Vagina (tissue), 2 donors: Measurements from ENCODE around the gene DKK3. TPM values are rescaled to one million over a fixed set of nuclear protein-coding genes. Genes with fewer than 3 reads are reported as not detected.

Source experiments
- DNase-seq, 2 donors: peaks; one replicate each; pipeline ENCODE4 v3.0.0-alpha.2; 2017; ENCODE audit errors: extremely low spot score in 2 of 2
- H3K27ac ChIP-seq: fragments of 200-600 bp; sonication (generic); one replicate; pipeline ENCODE4 v1.5.1; 2019
- H3K27me3 ChIP-seq: fragments of 200-600 bp; sonication (generic); one replicate; pipeline ENCODE4 v1.5.1; 2019
- H3K36me3 ChIP-seq, 2 donors: fragments of 200-600 bp; sonication (generic); one replicate each; pipeline ENCODE4 v1.5.1; 2017 to 2019
- H3K4me1 ChIP-seq: fragments of 200-600 bp; sonication (generic); one replicate; pipeline ENCODE4 v1.5.1; 2019
- H3K4me3 ChIP-seq, 2 donors: fragments of 200-600 bp; sonication (generic); 1 replicate in 1 of 2; 2 replicates in 1 of 2; pipeline ENCODE4 v1.5.1; 2016 to 2019
- H3K9me3 ChIP-seq: fragments of 200-600 bp; sonication (generic); one replicate; pipeline ENCODE4 v1.5.1; 2019
- POLR2A ChIP-seq, 2 donors: fragments of 450-650 bp; IDR thresholded peaks; one replicate each; pipeline ENCODE4 v1.6.1; 2017; ENCODE audit warnings: antibody characterized with exemption in 2 of 2, mild to moderate bottlenecking in 2 of 2, moderate library complexity in 2 of 2
- POLR2AphosphoS5 ChIP-seq, 2 donors: sonication (generic); formaldehyde crosslinking; IDR thresholded peaks; one replicate each; pipeline ENCODE4 v1.9.0; 2017; ENCODE audit warnings: antibody characterized with exemption in 2 of 2, mild to moderate bottlenecking in 2 of 2, low read depth in 1 of 2; ENCODE audit not compliant: insufficient read depth in 1 of 2
- intact Hi-C: fragments of 100-400 bp; cut with DNase I; formaldehyde crosslinking; loops from one replicate; pipeline ENCODE4 v1.15.1; 2023
- total RNA-seq: library from RNA; depleted of rRNA; stranded (reverse); fragments of >200 nt; gene quantifications from one replicate; pipeline ENCODE4 v1.2.3, GENCODE V29; 2016
- TF ChIP-seq, protein P1 (sequence below), 3 experiments: fragments of 450-650 bp in 2 of 3; fragments of 200-600 bp in 1 of 3; sonication (generic) in 1 of 3; IDR thresholded peaks; one replicate each; pipeline ENCODE4 v1.5.1; 2017 to 2019; ENCODE audit warnings: antibody characterized with exemption in 3 of 3, mild to moderate bottlenecking in 2 of 3, moderate library complexity in 2 of 3

The DKK3 gene
- total RNA-seq, 1 donor from 2014 or later = 110 TPM

GRCh38 chr11:11983427-11983826, 25.0 kb downstream of the DKK3 start:
- H3K4me1 ChIP-seq = peaks cover 39% of the 10 kb centered on the region
- no peaks in the 10 kb centered on the region for H3K36me3 ChIP-seq
- no peaks in the 10 kb centered on the region for H3K9me3 ChIP-seq
- TF ChIP-seq, protein P1, sequence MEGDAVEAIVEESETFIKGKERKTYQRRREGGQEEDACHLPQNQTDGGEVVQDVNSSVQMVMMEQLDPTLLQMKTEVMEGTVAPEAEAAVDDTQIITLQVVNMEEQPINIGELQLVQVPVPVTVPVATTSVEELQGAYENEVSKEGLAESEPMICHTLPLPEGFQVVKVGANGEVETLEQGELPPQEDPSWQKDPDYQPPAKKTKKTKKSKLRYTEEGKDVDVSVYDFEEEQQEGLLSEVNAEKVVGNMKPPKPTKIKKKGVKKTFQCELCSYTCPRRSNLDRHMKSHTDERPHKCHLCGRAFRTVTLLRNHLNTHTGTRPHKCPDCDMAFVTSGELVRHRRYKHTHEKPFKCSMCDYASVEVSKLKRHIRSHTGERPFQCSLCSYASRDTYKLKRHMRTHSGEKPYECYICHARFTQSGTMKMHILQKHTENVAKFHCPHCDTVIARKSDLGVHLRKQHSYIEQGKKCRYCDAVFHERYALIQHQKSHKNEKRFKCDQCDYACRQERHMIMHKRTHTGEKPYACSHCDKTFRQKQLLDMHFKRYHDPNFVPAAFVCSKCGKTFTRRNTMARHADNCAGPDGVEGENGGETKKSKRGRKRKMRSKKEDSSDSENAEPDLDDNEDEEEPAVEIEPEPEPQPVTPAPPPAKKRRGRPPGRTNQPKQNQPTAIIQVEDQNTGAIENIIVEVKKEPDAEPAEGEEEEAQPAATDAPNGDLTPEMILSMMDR (IDR thresholded peaks at IDR 0.05) = no peak
- no peak for TF ChIP-seq POLR2AphosphoS5 (IDR thresholded peaks at IDR 0.05; ENCODE audit: insufficient read depth in 1 of 2, low read depth in 1 of 2)
- TF ChIP-seq POLR2A (IDR thresholded peaks at IDR 0.05) = no peak
- intact Hi-C loops = no loop called here
- no peak overlapping the region for H3K4me3 ChIP-seq
- no peaks in the 10 kb centered on the region for H3K27me3 ChIP-seq
- no peak for DNase-seq
- H3K27ac ChIP-seq = peak overlapping the region; percentile 52

DNA sequence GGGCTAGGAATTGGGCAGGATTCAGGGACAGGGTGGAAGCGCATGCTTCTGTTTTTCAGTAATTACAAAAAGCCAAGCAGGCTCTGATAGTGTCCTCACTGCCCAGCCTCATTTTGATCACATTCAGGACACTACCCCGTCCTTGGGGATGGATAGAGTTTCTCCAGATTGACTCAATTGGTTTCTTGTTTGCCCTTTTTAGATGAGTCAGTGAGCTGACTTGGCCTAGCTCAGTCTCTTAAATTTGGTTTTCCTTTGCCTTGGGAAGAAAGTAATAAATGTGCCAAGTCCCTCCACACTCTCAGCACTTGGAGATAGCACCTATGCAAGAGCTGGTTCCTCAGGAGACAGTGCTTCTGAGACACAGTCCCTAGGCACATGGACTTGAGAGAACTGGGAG, 25.5 kb downstream of the DKK3 start:
- intact Hi-C loops = no loop called here

DNA sequence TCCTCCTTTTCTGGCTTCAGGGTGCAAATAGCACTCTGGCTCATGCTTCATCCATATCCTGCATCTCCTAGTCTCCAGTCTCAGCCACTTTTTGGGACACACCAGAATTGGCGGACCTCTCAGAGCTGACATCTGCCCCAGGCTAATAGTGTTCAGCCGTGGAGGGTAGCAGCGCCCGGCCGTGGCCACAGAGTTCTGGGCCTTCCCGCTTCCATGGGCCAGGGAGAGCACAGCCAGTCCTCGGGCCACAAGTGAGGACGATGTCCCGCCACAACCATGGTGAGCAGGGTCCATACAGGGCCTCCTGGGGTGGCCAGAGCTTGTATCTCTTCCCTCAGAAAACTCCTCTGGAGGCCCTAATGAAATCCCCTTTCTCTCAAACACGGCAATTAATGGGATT, 26.0 kb downstream of the DKK3 start:
- no peak for DNase-seq
- intact Hi-C loops = no loop called here

More for the DNA sequence above, 25.5 kb downstream of the DKK3 start:
- no peak overlapping the region for H3K4me3 ChIP-seq
- H3K27ac ChIP-seq = peak overlapping the region; percentile 52
- no peaks in the 10 kb centered on the region for H3K27me3 ChIP-seq
- H3K9me3 ChIP-seq = no peaks in the 10 kb centered on the region
- no peak for DNase-seq
- TF ChIP-seq POLR2A (IDR thresholded peaks at IDR 0.05) (no peak), POLR2AphosphoS5 (IDR thresholded peaks at IDR 0.05; ENCODE audit: insufficient read depth in 1 of 2, low read depth in 1 of 2) (no peak)
- TF ChIP-seq, protein P1 (IDR thresholded peaks at IDR 0.05) = no peak
- H3K4me1 ChIP-seq = peaks cover 42% of the 10 kb centered on the region
- H3K36me3 ChIP-seq = no peaks in the 10 kb centered on the region

GRCh38 chr11:11981840-11982239, 26.6 kb downstream of the DKK3 start:
- Histone ChIP-seq H3K4me3 (no peak overlapping the region), H3K9me3 (no peaks in the 10 kb centered on the region), H3K36me3 (no peaks in the 10 kb centered on the region), H3K27ac (peak overlapping the region; percentile 52), H3K27me3 (no peaks in the 10 kb centered on the region), H3K4me1 (peaks cover 53% of the 10 kb centered on the region)
- DNase-seq = no peak
- intact Hi-C loops = no loop called here
- TF ChIP-seq POLR2AphosphoS5 (IDR thresholded peaks at IDR 0.05; ENCODE audit: insufficient read depth in 1 of 2, low read depth in 1 of 2) (no peak), POLR2A (IDR thresholded peaks at IDR 0.05) (no peak)
- TF ChIP-seq, protein P1 (IDR thresholded peaks at IDR 0.05) = no peak

More for the DNA sequence above, 26.0 kb downstream of the DKK3 start:
- no peaks in the 10 kb centered on the region for H3K27me3 ChIP-seq
- no peak for TF ChIP-seq POLR2A (IDR thresholded peaks at IDR 0.05)
- TF ChIP-seq, protein P1 (IDR thresholded peaks at IDR 0.05) = no peak
- H3K9me3 ChIP-seq = no peaks in the 10 kb centered on the region
- H3K4me3 ChIP-seq = no peak overlapping the region
- H3K36me3 ChIP-seq = no peaks in the 10 kb centered on the region
- H3K27ac ChIP-seq = peak overlapping the region; percentile 52
- H3K4me1 ChIP-seq = peaks cover 47% of the 10 kb centered on the region

GRCh38 chr11:11981364-11981763, 27.1 kb downstream of the DKK3 start:
- peaks cover 58% of the 10 kb centered on the region for H3K4me1 ChIP-seq
- H3K9me3 ChIP-seq = no peaks in the 10 kb centered on the region
- no peaks in the 10 kb centered on the region for H3K36me3 ChIP-seq
- TF ChIP-seq POLR2A (IDR thresholded peaks at IDR 0.05) (no peak), POLR2AphosphoS5 (IDR thresholded peaks at IDR 0.05; ENCODE audit: insufficient read depth in 1 of 2, low read depth in 1 of 2) (no peak)
- TF ChIP-seq, protein P1 (IDR thresholded peaks at IDR 0.05) = no peak
- H3K27me3 ChIP-seq = no peaks in the 10 kb centered on the region
- no peak overlapping the region for H3K27ac ChIP-seq
- intact Hi-C loops = no loop called here
- H3K4me3 ChIP-seq = no peak overlapping the region
- DNase-seq = no peak
